K562 treated with DMSO at 1 percent for 12 hours (cell line): Measurements from ENCODE around the gene BRINP3. TPM values are rescaled to one million over a fixed set of nuclear protein-coding genes. Genes with fewer than 3 reads are reported as not detected.

Experiments used
- total RNA-seq: library from RNA; unstranded; fragments of 300-600 nt; gene quantifications from 2 replicates; pipeline ENCODE4 v1.2.3, GENCODE V29; 2022; ENCODE audit not compliant: insufficient read depth

The BRINP3 gene
- 0.37 TPM in 1 of 2 replicates, not detected in the other for total RNA-seq

GRCh38 chr1:190477762-190478148 is at the start of gene BRINP3:
BRINP3 (minus strand) TSS chr1:190477864.

